ENCODE measurements around the gene CLSTN2.

CLSTN2 gene

GRCh38 chr3:140246578-140246977, 311.6 kb downstream of the CLSTN2 start:
- no peak for DNase-seq

- DNase-seq, result no peak
Measured at GRCh38 chr3:140247775-140248174, 312.8 kb downstream of the CLSTN2 start.

- no peak for DNase-seq
Measured at GRCh38 chr3:140249188-140249587, 314.2 kb downstream of the CLSTN2 start.

- no peak for DNase-seq
Measured at GRCh38 chr3:140250010-140250855, 315.2 kb downstream of the CLSTN2 start.

GRCh38 chr3:140250945-140251344, 316.0 kb downstream of the CLSTN2 start:
- DNase-seq, result no peak

- no peak for DNase-seq
Measured at GRCh38 chr3:140251678-140252077, 316.7 kb downstream of the CLSTN2 start.

- DNase-seq, result no peak
Measured at GRCh38 chr3:140252812-140253656, 318.0 kb downstream of the CLSTN2 start.

- DNase-seq, result no peak
Measured at GRCh38 chr3:140258222-140258724, 323.3 kb downstream of the CLSTN2 start.

- no peak for DNase-seq
Measured at GRCh38 chr3:140265302-140265701, 330.3 kb downstream of the CLSTN2 start.

GRCh38 chr3:140268103-140268502, 333.1 kb downstream of the CLSTN2 start:
- DNase-seq, result no peak

GRCh38 chr3:140268610-140269009, 333.6 kb downstream of the CLSTN2 start:
- no peak for DNase-seq

GRCh38 chr3:140270329-140270728, 335.3 kb downstream of the CLSTN2 start:
- no peak for DNase-seq

- DNase-seq, result no peak
Measured at GRCh38 chr3:140273542-140274195, 338.7 kb downstream of the CLSTN2 start.

GRCh38 chr3:140274429-140274828, 339.4 kb downstream of the CLSTN2 start:
- DNase-seq, result no peak

- no peak for DNase-seq
Measured at GRCh38 chr3:140276703-140277102, 341.7 kb downstream of the CLSTN2 start.

GRCh38 chr3:140277886-140278285, 342.9 kb downstream of the CLSTN2 start:
- DNase-seq, result no peak

- DNase-seq, result no peak
Measured at GRCh38 chr3:140284372-140284771, 349.4 kb downstream of the CLSTN2 start.

- DNase-seq, result no peak
Measured at GRCh38 chr3:140285380-140285779, 350.4 kb downstream of the CLSTN2 start.

GRCh38 chr3:140288595-140288994, 353.6 kb downstream of the CLSTN2 start:
- DNase-seq, result no peak

- DNase-seq, result no peak
Measured at GRCh38 chr3:140290105-140290504, 355.1 kb downstream of the CLSTN2 start.

- peak; percentile 23 for DNase-seq
Measured at GRCh38 chr3:140292170-140292569, 357.2 kb downstream of the CLSTN2 start.

- DNase-seq, result peak; percentile 76
Measured at GRCh38 chr3:140292684-140293083, 357.7 kb downstream of the CLSTN2 start.

GRCh38 chr3:140294058-140294457, 359.1 kb downstream of the CLSTN2 start:
- DNase-seq, result no peak
